Activated naive CD8-positive, alpha-beta T cell treated with anti-CD3 and anti-CD28 coated beads, Interleukin-2, amount 10 ng/mL, durations not matched to agents 7 days and 5 days (primary cell): Measurements from ENCODE around the gene SLC35F6. TPM values are rescaled to one million over a fixed set of nuclear protein-coding genes. Genes with fewer than 3 reads are reported as not detected.
"Not testable (repeated sequence)": the region's sequence is repeated elsewhere in the genome, so short reads cannot be mapped to it uniquely, and the experiment has no call there.

Experiments
- ATAC-seq: fragments of 150-1000 bp; cut with Tn5 transposase; one replicate; pipeline ENCODE4 v1.10.0; 2021; ENCODE audit warnings: low read depth, moderate library complexity
- POLR2A ChIA-PET: fragments of 350-600 bp; sonication (Branson Sonifier 250); formaldehyde crosslinking; loops from one replicate; lab custom pipeline; 2021; ENCODE audit warnings: antibody characterized with exemption; lab: Charles Lee
- DNase-seq: peaks from one replicate; pipeline ENCODE4 v3.0.0; 2021
- H3K27ac Mint-ChIP-seq: one replicate; pipeline ENCODE4 v1.8.0; 2022; ENCODE audit warnings: mild to moderate bottlenecking, mixed read lengths
- H3K27me3 Mint-ChIP-seq: one replicate; pipeline ENCODE4 v1.8.0; 2022; ENCODE audit warnings: mild to moderate bottlenecking, moderate library complexity, mixed read lengths
- H3K36me3 Mint-ChIP-seq: one replicate; pipeline ENCODE4 v1.8.0; 2021; ENCODE audit warnings: mild to moderate bottlenecking, mixed read lengths
- H3K4me1 Mint-ChIP-seq: one replicate; pipeline ENCODE4 v1.8.0; 2021; ENCODE audit warnings: mixed read lengths
- H3K4me3 Mint-ChIP-seq: one replicate; pipeline ENCODE4 v1.8.0; 2022; ENCODE audit warnings: mild to moderate bottlenecking, moderate library complexity, mixed read lengths
- H3K9me3 Mint-ChIP-seq: one replicate; pipeline ENCODE4 v1.8.0; 2021; ENCODE audit warnings: mixed read lengths
- total RNA-seq, 2 experiments: library from RNA; stranded (reverse); gene quantifications; one replicate each; pipeline ENCODE4 v1.2.3, GENCODE V29; 2021

The SLC35F6 gene
- total RNA-seq, 2 experiments from 2014 or later, result 19.5 to 19.7 TPM

DNA sequence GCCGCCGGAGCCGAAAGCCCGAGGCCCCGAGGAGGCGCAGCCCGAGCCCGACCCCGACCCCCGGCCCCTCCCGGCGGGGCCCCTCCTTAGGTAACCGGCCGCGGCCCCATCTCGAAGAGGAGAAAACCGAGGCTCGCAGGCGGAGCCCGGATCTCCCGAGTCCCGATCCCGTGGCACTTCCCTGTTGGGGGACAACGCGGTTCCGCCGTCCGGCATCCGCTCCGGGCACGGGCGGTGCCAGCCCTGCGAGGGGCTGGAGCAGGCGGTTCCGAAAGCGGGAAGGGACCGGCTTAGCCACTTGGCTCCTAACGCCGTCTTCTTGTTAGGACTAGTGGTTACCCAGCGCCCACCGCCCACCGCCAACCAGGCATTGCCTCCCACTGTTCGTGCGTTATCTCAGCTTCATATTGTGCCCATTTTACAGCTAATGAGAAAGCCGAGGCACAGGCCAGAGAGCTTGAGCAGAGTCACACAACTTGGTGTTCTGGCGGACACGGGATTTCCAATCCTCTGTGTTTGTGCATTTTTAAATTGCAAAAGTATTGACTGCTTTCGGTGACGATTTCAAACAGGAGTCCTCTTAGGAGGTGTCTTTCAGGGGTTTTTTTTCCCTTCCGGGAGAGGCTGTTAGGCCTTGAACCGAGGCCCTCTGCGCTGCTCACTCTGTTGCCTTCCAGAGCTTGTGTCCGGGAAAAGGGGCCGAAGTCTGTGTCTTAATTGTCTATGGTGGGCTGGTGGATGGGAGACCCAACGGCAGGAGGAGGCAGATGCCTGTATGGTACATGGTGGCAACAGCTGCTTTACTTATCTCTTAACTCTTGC lies 22.3 kb downstream of the SLC35F6 start:
- ATAC-seq (peak; percentile 4), DNase-seq (no peak)
- Mint-ChIP-seq H3K4me3 (peak overlapping the region; percentile 95), H3K36me3 (peaks cover 40% of the 10 kb centered on the region), H3K27ac (peak overlapping the region; percentile 81), H3K4me1 (peaks cover 32% of the 10 kb centered on the region), H3K9me3 (peaks cover 8% of the 10 kb centered on the region), H3K27me3 (no peaks in the 10 kb centered on the region)
- POLR2A ChIA-PET, result interaction anchor here (0.6 to 2.6 kb wide), 8 partner anchors 12 to 437 kb away, joined by 3 to 10 read pairs (median 6); partner anchors contain the start of gene SLC35F6

DNA sequence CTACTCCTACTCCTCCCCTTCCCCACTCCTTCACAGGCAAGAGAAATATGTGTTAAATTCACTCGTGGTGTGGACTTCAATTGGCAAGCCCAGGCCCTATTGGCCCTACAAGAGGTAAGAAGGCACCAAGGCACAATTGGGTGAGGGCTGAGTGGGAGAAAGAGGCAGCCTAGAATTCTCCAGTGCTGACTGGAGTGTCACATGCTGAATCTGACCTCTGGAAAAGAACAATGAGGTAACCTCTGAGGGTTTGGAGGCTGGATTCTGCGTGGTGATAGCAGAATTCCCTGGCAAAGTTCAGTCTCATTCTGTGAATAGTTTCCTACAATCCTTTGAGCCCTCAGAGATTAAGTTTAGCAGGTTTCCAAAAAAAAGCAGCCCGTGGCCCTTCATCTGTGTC lies 28.6 kb downstream of the SLC35F6 start:
- H3K27me3 Mint-ChIP-seq, result no peaks in the 10 kb centered on the region
- no peak for ATAC-seq
- peaks cover 70% of the 10 kb centered on the region for H3K36me3 Mint-ChIP-seq
- DNase-seq, result no peak
- H3K27ac Mint-ChIP-seq, result no peak overlapping the region
- no peak overlapping the region for H3K4me3 Mint-ChIP-seq
- POLR2A ChIA-PET, result no interaction called here
- peaks cover 23% of the 10 kb centered on the region for H3K4me1 Mint-ChIP-seq
- H3K9me3 Mint-ChIP-seq, result peaks cover 8% of the 10 kb centered on the region

GRCh38 chr2:26793518-26793917 lies 29.4 kb downstream of the SLC35F6 start:
- ATAC-seq (no peak), DNase-seq (no peak)
- Mint-ChIP-seq H3K4me1 (peaks cover 15% of the 10 kb centered on the region), H3K27me3 (no peaks in the 10 kb centered on the region), H3K36me3 (peaks cover 63% of the 10 kb centered on the region), H3K9me3 (peaks cover 8% of the 10 kb centered on the region), H3K4me3 (no peak overlapping the region), H3K27ac (no peak overlapping the region)
- POLR2A ChIA-PET, result no interaction called here

GRCh38 chr2:26795135-26795534 lies 31.1 kb downstream of the SLC35F6 start:
- ATAC-seq, H3K4me1 Mint-ChIP-seq, DNase-seq, POLR2A ChIA-PET, H3K4me3 Mint-ChIP-seq, H3K9me3 Mint-ChIP-seq, H3K27ac Mint-ChIP-seq, H3K27me3 Mint-ChIP-seq: not testable (repeated sequence)
- peaks cover 53% of the 10 kb centered on the region for H3K36me3 Mint-ChIP-seq

- Mint-ChIP-seq H3K4me1 (no peaks in the 10 kb centered on the region), H3K9me3 (no peaks in the 10 kb centered on the region), H3K27ac (no peak overlapping the region), H3K27me3 (no peaks in the 10 kb centered on the region), H3K36me3 (peaks cover 27% of the 10 kb centered on the region), H3K4me3 (no peak overlapping the region)
- ATAC-seq (no peak), DNase-seq (no peak)
- POLR2A ChIA-PET, result no interaction called here
Measured at GRCh38 chr2:26801328-26801727, 37.2 kb downstream of the SLC35F6 start.

DNA sequence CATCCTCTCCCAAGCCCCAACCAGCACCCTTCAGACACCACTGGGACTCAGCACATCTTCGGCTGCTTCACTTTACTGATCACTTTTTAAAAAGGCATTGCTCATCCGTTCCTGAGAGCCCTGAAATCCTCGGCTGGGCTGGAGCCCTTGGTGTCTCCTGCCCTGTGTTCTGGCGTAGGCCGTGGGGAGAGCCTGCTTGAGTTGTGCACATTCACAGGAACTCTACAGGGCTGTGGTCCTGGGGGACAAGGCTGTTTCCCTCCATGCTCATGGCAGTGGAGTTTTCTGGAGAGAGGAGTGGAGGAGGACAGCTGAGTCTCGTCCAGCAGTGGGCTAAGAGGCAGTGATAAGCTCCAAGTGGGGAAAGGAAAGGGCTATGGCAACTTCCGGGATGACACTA lies 37.7 kb downstream of the SLC35F6 start:
- no peak overlapping the region for H3K4me3 Mint-ChIP-seq
- ATAC-seq, result no peak
- H3K4me1 Mint-ChIP-seq, result no peaks in the 10 kb centered on the region
- H3K27ac Mint-ChIP-seq, result no peak overlapping the region
- no peaks in the 10 kb centered on the region for H3K9me3 Mint-ChIP-seq
- POLR2A ChIA-PET, result interaction anchor here (0.7 kb wide), 1 partner anchor 162 kb away, joined by 4 read pairs; no protein-coding TSS in a partner anchor
- no peak for DNase-seq
- H3K36me3 Mint-ChIP-seq, result peaks cover 23% of the 10 kb centered on the region
- H3K27me3 Mint-ChIP-seq, result no peaks in the 10 kb centered on the region

DNA sequence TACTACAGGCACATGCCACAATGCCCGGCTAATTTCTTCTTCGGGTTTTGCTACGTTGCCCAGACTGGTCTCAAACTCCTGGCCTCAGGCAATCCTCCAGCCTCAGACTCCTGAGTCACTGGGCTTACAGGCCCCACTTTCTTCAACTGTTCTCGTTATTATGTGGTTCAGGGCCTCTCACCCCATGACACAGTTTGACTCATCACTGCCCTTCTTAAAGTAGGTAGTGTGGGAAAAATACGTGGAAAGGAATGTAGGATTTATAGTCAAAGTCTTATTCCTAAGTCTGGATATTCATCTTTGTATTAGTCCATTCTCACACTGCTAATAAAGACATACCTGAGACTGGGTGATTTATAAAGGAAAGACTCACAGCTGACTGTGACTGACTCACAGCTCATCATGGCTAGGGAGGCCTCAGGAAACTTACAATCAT lies 41.2 kb downstream of the SLC35F6 start:
- Mint-ChIP-seq H3K36me3 (peaks cover 9% of the 10 kb centered on the region), H3K27me3 (no peaks in the 10 kb centered on the region), H3K4me3 (no peak overlapping the region), H3K4me1 (peaks cover 5% of the 10 kb centered on the region), H3K9me3 (no peaks in the 10 kb centered on the region), H3K27ac (no peak overlapping the region)
- DNase-seq (no peak), ATAC-seq (no peak)
- POLR2A ChIA-PET, result no interaction called here

DNA sequence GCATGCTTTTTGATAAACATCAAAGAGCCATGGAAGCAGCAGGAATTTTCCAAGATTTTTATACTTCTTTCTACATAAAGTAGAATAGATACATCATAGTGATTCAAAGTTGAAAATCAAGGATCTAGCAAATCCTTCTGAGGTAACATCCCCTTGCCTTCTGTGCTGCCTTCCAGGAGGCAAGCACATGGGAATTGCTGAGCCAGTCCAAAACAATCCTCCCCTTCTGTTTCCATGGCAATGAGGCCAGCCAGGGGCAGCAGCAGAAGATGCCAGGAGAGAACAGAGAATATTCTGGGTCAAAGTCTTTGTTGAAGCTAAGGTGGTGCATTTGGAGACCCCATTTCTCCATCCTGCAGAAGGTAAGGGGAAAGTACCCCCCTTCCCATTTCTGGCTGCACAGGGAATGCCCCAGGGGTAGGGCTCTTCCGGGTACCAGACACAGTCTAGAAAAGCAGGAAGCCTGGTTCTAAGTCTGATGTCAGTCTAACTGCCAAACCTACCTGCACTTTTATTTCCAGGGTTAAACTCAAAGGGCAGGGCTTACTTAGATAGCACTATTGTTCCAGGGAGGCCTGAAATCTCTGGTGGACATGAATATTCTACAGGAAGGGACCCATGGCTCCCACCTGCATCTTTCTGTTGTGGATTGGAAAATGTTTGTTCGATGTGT lies 43.8 kb downstream of the SLC35F6 start:
- Mint-ChIP-seq H3K4me1 (peaks cover 8% of the 10 kb centered on the region), H3K27me3 (no peaks in the 10 kb centered on the region), H3K36me3 (no peaks in the 10 kb centered on the region), H3K27ac (no peak overlapping the region), H3K9me3 (no peaks in the 10 kb centered on the region), H3K4me3 (no peak overlapping the region)
- no peak for ATAC-seq
- no peak for DNase-seq
- POLR2A ChIA-PET, result no interaction called here

- Mint-ChIP-seq H3K9me3 (no peaks in the 10 kb centered on the region), H3K4me3 (no peak overlapping the region), H3K27me3 (no peaks in the 10 kb centered on the region), H3K27ac (no peak overlapping the region), H3K4me1 (peaks cover 8% of the 10 kb centered on the region), H3K36me3 (no peaks in the 10 kb centered on the region)
- no peak for DNase-seq
- ATAC-seq, result no peak
- POLR2A ChIA-PET, result interaction anchor here (1.8 kb wide), 1 partner anchor 23 kb away, joined by 5 read pairs; the partner anchor contains the start of gene CENPA
Measured at GRCh38 chr2:26809211-26809610, 45.1 kb downstream of the SLC35F6 start.

GRCh38 chr2:26809876-26810577 lies 45.9 kb downstream of the SLC35F6 start:
- Mint-ChIP-seq H3K4me1 (peaks cover 8% of the 10 kb centered on the region), H3K27me3 (no peaks in the 10 kb centered on the region), H3K27ac (no peak overlapping the region), H3K9me3 (no peaks in the 10 kb centered on the region), H3K36me3 (no peaks in the 10 kb centered on the region), H3K4me3 (no peak overlapping the region)
- DNase-seq (no peak), ATAC-seq (peak; percentile 49)
- POLR2A ChIA-PET, result interaction anchor here (1.8 kb wide), 1 partner anchor 24 kb away, joined by 5 read pairs; the partner anchor contains the start of gene CENPA

- no peak for ATAC-seq
- H3K4me1 Mint-ChIP-seq, result peaks cover 8% of the 10 kb centered on the region
- H3K4me3 Mint-ChIP-seq, result no peak overlapping the region
- no peak for DNase-seq
- POLR2A ChIA-PET, result no interaction called here
- H3K27ac Mint-ChIP-seq, result no peak overlapping the region
- no peaks in the 10 kb centered on the region for H3K9me3 Mint-ChIP-seq
- H3K27me3 Mint-ChIP-seq, result no peaks in the 10 kb centered on the region
- H3K36me3 Mint-ChIP-seq, result no peaks in the 10 kb centered on the region
Measured at GRCh38 chr2:26811261-26811660, 47.2 kb downstream of the SLC35F6 start.

DNA sequence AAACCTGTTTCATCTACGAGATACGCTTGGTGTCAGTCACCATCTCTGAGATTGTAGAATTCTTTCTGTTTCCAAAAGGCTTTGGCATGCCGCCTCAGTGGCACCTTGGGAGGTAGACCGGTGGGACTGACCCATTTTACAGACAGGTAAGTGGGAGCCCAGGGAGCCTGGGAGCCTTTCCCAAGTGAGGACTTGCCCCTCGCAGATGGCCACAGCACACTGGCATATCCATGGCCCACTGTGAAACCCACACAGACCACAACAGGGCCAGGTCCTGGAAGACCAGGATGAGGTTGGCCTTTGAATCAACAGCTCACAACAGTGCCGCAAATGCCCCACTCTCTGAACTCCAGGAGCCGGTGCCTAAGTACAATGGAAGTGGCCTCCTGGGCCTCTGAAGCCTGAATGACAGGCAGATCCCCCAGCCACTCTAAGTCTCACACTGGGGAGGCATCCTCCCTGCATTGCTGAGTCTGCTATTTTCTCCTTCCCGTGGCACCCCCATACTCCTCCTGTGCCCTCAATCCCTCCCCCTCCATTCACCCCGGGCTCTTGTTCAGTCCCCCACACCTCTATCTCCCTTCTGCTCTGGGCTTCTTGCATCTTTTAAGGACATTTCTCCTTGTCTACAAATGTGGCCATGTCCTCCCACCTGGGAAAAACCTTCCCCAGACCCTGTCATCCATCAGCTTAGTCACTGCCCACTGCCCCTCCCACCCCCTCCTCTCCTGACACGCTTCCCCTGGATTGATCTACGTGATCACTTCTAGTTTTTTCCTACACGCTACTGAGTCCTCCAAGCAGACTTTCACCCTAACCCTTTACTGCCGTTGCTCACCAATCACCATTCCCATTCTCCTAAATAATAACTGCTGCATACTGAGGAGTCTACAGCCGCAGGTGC lies 48.0 kb downstream of the SLC35F6 start:
- H3K27me3 Mint-ChIP-seq, result peaks cover 3% of the 10 kb centered on the region
- no peak overlapping the region for H3K4me3 Mint-ChIP-seq
- H3K36me3 Mint-ChIP-seq, result no peaks in the 10 kb centered on the region
- H3K27ac Mint-ChIP-seq, result no peak overlapping the region
- no peaks in the 10 kb centered on the region for H3K9me3 Mint-ChIP-seq
- no peak for DNase-seq
- H3K4me1 Mint-ChIP-seq, result peaks cover 11% of the 10 kb centered on the region
- no peak for ATAC-seq
- POLR2A ChIA-PET, result interaction anchor here (0.5 to 1.2 kb wide), 2 partner anchors 10 to 215 kb away, joined by 3 read pairs; no protein-coding TSS in a partner anchor
